Tongue (tissue), 2 donors: Measurements from ENCODE around the gene FBXO3. TPM values are rescaled to one million over a fixed set of nuclear protein-coding genes. Genes with fewer than 3 reads are reported as not detected.
A peak's percentile ranks its signal among the peaks of the same experiment; 100 is the strongest.

Source experiments
- DNase-seq: peaks from one replicate; pipeline ENCODE4 v3.0.0-alpha.2; 2015
- total RNA-seq: library from RNA; depleted of rRNA; stranded (reverse); fragments of >200 nt; gene quantifications from one replicate; pipeline ENCODE4 v1.2.3, GENCODE V29; 2014

Gene FBXO3
- total RNA-seq, 1 donor from 2014 or later, result 75.4 TPM

GRCh38 chr11:33772870-33773269, 1.4 kb downstream of the FBXO3 start:
- DNase-seq, result no peak

GRCh38 chr11:33772300-33772699, 2.0 kb downstream of the FBXO3 start:
- no peak for DNase-seq

- no peak for DNase-seq
Measured at GRCh38 chr11:33770236-33770635, 4.1 kb downstream of the FBXO3 start.

GRCh38 chr11:33769542-33769941, 4.8 kb downstream of the FBXO3 start:
- no peak for DNase-seq

DNA sequence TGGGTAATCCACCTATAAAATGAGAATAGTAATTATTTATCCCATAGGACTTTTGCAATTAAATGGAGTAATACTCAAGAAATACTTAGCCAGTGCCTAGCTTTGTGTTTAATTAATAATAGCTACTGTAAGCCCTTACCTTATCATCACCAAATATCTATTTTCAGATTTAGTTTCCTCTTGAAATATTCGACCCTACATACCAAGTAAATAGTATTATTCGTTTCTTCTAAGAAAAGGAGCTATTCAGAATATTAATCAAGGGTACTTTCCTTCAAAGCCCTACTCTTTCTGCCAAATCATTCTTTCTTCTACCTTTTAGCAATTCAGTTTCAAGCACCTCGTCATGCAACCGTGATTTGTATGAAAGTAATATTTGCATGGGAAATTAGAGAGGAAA, 6.7 kb downstream of the FBXO3 start:
- no peak for DNase-seq

- DNase-seq, result no peak
Measured at GRCh38 chr11:33766085-33766484, 8.2 kb downstream of the FBXO3 start.

DNA sequence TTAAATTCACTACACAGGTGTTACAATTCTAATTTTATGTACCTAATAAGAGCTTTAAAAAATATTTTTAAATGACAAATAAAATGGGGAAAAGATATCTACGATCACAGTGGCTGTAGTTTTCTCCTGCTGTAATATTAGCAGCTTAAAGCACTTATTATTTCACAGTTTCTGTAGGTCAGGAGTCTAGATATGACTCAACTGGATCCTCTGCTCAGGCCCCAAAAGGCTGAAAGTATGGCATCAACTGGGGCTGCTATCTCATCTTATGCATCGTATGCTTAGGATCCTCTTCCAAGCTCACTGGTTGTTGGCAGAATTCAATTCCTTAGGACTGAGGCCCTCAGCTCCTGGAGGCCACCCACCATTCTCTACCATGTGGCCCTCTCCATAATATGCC, 12.8 kb downstream of the FBXO3 start:
- DNase-seq, result no peak

DNA sequence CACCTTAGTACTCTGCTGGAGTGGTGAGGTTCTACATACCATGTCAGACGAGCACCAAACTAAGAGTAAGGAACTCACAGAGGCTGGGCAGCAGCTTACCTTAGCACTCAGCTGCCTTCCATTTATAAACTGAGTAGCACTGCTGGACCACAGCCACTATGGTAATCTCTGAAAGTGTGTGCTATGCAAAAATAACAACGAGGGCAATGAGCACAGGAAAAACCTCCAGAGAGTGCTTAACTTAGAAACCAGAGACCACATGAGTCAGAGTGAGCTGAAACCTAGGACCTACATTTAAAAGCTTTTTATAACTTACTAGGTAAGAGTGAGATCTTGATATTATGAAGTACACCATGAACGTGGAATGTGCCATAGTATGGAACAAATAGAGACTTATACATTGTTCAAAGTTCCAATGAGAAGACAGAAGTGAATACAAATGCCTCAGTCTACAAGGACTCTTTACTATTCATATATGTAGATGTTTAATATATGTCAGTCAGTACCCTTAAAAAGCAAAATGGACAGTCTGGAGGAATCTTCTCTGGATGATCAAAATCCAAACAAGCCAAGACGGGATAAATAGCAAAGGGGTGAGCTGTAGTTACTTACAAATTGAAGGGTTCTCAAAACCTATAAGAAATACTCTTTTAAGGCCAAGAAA, 20.9 kb downstream of the FBXO3 start:
- peak; percentile 38 for DNase-seq

DNA sequence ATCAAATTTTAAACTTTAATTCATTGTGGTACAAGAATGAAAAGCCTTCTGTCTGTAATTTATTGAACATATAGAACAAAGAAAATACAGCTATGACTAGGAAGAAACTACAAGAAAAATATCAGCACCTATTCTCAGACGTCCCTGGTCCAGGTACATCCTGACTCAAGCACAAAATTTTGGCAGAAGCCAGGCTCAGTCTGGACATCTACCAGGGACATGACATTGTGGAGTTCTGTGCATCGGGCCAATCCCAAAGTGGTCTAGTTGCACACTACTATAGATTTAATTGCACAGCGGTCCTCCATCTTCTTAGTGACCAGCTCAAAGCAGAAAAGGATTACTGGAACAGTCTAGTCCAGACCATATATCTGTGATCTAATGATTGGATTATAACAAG, 22.4 kb downstream of the FBXO3 start:
- DNase-seq, result no peak

GRCh38 chr11:33747979-33748378, 26.3 kb downstream of the FBXO3 start:
- peak; percentile 73 for DNase-seq

GRCh38 chr11:33743291-33743690, 31.0 kb downstream of the FBXO3 start:
- DNase-seq, result no peak

DNA sequence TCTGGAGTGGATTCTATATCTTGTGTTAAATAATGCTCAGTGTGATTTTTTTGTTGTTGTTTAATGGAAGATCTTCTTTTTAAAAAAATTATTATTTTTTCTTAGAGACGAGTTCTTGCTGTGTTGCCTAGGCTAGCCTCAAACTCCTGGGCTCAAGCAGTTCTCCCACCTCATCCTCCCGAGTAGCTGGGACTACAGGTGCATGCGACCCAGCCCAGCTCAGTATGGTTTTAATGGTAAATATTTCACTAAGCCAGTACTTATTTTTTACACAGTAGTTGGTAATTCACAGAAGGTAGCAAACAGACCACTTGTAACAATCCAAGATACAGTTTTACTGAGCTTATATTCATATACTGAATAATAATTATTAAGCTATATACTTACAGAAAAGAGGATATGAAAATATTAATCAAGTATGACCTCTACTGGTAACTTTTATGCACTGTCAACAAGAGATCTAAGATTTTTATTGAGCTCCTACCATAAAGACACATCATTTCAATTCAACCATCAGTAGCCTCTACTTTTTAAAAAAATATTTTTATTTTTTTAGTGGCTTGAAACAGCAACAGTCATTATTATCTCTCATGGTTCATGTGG, 32.0 kb downstream of the FBXO3 start:
- peak; percentile 50 for DNase-seq

DNA sequence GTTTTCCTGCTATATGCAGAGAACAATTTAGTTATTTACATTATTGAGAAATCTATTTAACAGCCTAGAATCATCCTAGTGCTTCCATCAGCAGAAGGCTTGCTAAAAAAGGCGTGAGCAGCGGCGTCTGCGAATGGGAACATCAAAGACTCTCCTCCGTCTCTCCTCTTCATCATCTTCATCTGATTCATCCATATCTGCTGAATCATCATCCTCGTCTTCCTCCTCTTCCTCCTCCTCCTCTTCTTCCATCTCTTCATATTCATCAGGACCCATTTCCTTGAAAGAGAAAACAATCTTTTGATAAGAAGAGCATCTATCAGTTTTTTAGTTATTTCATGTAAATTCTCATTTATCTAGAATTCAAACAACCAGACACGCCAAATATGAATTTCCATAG, 32.5 kb downstream of the FBXO3 start:
- DNase-seq, result no peak

DNA sequence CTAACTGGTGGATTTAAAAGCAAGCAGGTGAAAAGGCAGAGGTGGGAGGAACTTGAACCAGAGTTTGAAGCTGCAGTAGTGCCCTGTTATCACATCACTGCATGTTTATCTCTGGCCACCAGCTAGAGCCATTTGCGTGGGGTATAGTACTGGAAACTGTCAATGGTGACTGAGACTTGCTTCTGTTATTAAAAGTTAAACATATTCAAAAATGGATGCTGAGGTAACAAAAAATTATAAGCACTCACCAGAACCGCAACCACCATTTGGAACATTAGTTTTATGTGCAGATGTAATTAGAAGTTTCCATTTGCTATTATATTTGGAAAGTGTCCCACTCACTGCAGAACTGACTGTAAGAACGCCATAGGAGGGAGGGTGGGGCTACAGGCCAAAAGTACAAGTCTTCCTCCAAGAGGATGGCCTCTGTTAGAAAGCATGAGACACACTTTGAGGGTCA, 36.9 kb downstream of the FBXO3 start:
- no peak for DNase-seq

GRCh38 chr11:33736148-33736812, 38.0 kb downstream of the FBXO3 start, which contains the start of gene CD59:
CD59 (minus strand) TSS chr11:33736423; CDS start chr11:33722445, 13,978 bp downstream.
- peak; percentile 96 for DNase-seq

DNA sequence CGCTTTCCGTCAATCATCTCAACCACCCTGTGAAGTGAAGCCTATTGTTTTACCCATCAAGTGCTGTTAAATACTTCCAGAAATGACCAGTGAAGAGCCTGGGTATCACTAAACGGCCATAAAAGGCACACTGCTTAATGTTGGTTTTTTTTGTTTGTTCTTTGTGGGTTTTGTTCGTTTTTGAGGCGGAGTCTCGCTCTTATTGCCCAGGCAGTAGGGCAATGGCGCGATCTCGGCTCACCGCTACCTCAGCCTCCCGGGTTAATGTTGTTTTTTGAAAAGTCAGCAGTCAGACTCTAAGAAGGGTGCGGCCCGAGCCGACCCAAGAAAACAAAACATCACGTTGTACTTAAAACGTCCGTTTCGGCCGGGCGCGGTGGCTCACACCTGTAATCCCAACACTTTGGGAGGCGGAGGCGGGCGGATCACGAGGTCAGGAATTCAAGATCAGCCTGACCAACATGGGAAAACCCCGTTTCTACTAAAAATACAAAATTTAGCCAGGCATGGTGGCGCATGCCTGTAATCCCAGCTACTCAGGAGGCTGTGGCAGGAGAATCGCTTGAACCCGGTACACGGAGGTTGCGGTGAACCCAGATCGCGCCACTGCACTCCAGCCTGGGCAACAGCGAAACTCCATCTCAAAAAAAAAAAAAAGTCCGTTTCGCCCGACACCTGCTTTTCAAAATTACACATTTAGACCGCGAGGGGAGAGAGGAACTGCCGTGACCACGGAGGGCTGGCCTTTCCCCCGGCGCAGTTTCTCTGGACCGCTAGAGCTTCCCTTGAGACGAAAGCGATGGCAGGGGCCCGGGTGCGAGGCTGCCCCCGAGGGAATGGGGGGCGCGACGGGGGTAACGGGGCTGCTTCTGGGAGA, 38.8 kb downstream of the FBXO3 start:
- DNase-seq, result peak; percentile 52

DNA sequence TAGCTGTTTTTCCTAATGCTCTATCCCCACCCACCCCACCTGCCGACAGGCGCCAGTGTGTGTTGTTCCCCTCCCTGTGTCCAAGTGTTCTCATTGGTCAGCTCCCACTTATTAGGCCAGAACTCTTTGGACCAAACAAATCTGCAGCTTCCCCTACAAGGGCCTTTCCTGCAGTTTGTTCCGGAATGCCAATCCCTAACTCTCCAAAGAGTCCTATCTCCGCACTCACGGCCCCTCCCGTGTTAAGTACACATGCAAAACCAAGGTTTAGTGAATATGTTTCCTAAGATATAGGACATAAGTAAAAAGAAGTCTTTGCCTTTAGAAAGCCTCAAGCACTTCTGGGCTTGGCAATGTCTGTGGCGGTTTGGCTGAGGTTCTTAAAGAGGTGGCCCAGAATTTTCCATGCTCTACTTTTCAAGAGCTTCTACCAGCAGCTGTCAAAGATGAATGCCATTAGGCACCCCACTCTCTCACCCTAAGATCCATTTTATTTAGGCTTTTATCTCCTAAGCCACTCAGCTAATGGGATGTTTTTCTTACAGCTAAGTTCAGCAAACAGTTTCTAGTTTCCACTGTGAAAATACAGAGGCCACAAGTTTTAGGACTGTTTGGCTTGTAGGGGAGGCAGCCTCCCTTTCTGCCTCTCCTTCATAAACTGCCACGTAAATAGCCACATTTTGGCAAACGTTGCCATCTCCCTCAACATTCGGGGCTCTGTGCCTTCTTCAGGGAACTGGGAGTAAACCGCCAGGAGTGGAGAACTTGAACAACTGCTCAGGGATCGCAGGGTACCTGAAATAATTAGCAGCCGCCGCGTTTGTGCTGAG, 39.7 kb downstream of the FBXO3 start:
- peak; percentile 82 for DNase-seq

DNA sequence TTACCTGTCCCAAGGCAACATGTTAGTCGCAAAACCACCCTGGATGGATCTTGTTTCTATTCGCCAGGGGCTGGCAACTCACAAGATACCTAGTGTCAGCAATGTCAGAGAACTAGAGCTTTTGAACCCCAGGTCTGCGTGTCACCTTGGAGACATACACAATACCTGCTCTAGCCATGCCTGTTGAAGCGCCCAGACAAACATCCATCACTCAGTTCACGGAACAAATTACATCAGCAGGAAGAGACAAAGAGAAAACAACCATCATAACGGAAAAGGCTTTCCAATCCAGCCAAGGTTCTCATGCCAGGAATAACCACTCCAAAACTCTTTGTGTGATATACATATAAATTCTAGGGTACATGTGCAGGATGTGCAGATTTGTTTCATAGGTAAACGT, 40.3 kb downstream of the FBXO3 start:
- DNase-seq, result peak; percentile 29

GRCh38 chr11:33731723-33732531, 42.4 kb downstream of the FBXO3 start:
- no peak for DNase-seq

DNA sequence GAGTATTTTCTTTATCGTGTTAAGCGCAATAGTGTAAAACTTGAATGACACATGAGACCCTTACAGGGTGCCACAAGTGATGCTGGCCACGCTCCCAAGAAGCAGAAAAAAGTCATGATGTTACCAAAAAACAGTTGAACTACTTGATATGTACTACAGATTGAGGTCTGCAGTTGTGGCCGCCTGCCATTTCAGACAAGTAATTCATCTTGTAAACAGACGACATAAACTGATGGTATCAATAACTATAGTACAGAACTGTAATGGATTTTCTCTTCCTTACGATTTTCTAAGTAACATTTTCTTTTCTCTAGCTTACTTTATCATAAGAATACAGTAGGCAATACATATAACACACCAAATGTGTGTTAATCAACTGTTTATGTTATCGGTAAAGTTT, 43.6 kb downstream of the FBXO3 start:
- DNase-seq, result no peak
